ENCODE results near the gene ACKR2.
A peak's percentile ranks its signal among the peaks of the same experiment; 100 is the strongest.

The ACKR2 gene

DNA sequence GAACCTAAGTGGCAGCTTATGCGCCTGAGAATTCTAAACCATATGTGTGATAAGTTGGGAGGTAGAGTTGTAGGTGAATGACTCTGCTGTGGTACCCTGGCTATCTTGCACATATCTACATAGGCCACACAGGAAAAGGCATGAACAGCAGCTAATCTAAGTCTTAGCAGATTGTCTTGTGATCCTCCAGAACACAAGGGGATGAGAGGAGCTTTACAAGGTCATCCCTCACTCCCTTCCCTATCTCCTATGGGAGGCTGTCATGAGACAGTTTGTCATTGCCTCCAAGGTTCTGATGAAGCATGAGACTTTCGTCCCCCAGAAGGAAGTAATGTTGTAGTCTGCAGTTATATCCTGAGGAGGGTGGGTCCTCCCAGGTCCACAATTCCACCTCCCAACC lies 93.0 kb downstream of the ACKR2 start:
- Histone ChIP-seq H3K27ac (no peak overlapping the region), H3K36me3 (no peaks in the 10 kb centered on the region), H3K27me3 (no peaks in the 10 kb centered on the region), H3K4me3 (no peak overlapping the region), H3K9me3 (no peaks in the 10 kb centered on the region), H3K4me1 (peaks cover 0 to 16% (median 11%) of the 10 kb centered on the region in 4 donors)
- TF ChIP-seq, protein P1, sequence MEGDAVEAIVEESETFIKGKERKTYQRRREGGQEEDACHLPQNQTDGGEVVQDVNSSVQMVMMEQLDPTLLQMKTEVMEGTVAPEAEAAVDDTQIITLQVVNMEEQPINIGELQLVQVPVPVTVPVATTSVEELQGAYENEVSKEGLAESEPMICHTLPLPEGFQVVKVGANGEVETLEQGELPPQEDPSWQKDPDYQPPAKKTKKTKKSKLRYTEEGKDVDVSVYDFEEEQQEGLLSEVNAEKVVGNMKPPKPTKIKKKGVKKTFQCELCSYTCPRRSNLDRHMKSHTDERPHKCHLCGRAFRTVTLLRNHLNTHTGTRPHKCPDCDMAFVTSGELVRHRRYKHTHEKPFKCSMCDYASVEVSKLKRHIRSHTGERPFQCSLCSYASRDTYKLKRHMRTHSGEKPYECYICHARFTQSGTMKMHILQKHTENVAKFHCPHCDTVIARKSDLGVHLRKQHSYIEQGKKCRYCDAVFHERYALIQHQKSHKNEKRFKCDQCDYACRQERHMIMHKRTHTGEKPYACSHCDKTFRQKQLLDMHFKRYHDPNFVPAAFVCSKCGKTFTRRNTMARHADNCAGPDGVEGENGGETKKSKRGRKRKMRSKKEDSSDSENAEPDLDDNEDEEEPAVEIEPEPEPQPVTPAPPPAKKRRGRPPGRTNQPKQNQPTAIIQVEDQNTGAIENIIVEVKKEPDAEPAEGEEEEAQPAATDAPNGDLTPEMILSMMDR (IDR thresholded peaks at IDR 0.05) = no peak
- intact Hi-C loops (cut with DNase I; ENCODE audit: low total_unique reads) = no loop called here
- DNase-seq = no peak

DNA sequence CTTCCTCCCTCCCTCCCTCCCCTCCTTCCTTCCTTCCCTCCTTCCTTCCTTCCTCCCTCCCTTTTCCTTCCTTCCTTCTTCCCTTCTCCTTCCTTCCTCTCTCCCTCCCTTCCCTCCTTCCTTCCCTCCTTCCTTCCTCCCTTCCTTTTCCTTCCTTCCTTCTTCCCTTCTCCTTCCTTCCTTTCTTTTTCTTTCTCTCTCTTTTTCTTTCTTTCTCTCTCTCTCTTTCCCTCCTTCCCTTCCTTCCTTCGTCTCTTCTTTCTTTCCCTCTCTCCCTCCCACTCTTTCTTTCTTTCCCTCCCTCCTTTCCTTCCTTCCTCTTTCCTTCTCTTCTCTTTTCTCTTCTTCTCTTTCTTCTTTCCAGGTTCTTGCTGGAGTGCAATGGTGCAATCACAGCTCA lies 94.8 kb downstream of the ACKR2 start:
- Histone ChIP-seq H3K4me1 (peaks cover 0 to 21% (median 12%) of the 10 kb centered on the region in 4 donors), H3K27ac (no peak overlapping the region), H3K9me3 (no peaks in the 10 kb centered on the region), H3K36me3 (peaks cover 9 to 15% (median 12%) of the 10 kb centered on the region in 3 donors), H3K27me3 (no peaks in the 10 kb centered on the region), H3K4me3 (no peak overlapping the region)
- no peak for DNase-seq
- intact Hi-C loops (cut with DNase I; ENCODE audit: low total_unique reads) = no loop called here
- TF ChIP-seq, protein P1 (IDR thresholded peaks at IDR 0.05) = no peak

DNA sequence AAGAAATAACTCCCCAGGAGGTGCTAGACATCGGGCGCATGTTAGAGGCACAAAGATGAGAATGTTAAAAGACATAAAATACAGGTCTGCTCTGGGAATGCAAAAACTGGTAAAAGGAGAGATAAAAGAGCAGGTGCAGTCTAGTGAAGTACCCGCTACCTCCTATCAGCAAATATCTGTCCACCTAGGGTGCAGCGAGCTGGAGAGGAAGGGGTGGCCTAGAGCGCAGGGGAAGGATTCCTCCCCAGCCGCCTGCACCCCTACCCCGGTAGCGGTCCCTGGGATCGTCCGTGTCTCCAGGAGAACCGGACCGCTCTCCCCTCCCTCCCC lies 96.5 kb downstream of the ACKR2 start:
- H3K9me3 ChIP-seq = peaks cover 0 to 1% (median 0%) of the 10 kb centered on the region in 3 donors
- intact Hi-C loops (cut with DNase I; ENCODE audit: low total_unique reads) = no loop called here
- H3K4me1 ChIP-seq = peaks cover 0 to 21% (median 12%) of the 10 kb centered on the region in 4 donors
- H3K36me3 ChIP-seq = peaks cover 18 to 31% (median 27%) of the 10 kb centered on the region in 3 donors
- H3K27ac ChIP-seq = peak overlapping the region; percentile 75 to 76
- no peak for DNase-seq
- TF ChIP-seq, protein P1 (IDR thresholded peaks at IDR 0.05) = no peak
- H3K27me3 ChIP-seq = no peaks in the 10 kb centered on the region
- H3K4me3 ChIP-seq = peak overlapping the region; percentile 67 to 84

DNA sequence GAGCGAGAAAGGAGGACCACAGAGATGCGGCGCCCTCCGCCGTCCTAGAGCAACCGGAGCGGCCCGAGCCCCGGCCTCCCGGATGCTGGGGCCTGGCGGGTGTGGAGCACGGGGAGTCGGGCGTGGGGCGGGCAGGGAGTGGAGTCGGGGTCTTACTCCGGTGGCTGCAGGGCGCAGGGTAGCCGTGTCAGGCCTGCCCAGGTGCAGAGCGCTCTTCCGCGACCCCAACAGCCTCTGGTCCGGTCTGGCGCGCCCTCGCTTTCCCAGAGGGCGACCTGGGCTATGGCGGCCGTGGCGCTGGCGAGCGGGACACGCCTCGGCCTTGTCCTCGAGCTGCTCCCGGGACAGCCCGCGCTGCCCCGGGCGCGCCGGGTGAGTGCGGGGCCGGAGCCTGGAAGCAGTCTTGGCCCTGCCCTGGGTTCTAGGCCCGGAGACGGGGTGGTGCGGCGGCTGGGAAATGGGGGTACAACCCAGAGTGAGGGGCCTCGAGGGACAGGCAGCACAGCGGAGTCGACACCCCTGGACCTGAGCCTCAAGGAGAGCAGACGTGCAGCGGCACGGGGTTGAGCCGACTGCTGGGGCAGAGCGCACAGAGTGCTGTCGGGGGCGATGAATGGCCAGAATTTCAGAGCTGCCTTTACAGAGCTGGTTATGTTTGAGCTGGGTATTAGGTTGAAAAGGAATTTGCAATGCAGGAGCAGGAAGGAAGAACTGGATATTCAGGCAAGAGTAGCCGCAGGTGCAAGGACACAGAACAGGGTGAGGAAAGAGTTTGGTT lies 97.0 kb downstream of the ACKR2 start, which contains the start of gene ZNF662:
ZNF662 (plus strand) TSS at position 73 of the 778 bp plus-strand sequence. CDS start 1,973 bp downstream, outside the sequence.
- intact Hi-C loops (cut with DNase I; ENCODE audit: low total_unique reads) = no loop called here
- Histone ChIP-seq H3K27me3 (no peaks in the 10 kb centered on the region), H3K4me1 (peaks cover 0 to 21% (median 12%) of the 10 kb centered on the region in 4 donors), H3K27ac (peak within 1 kb of the TSS; percentile 75 to 76), H3K4me3 (peak within 1 kb of the TSS; percentile 67 to 84), H3K9me3 (peaks cover 0 to 7% (median 3%) of the 10 kb centered on the region in 3 donors), H3K36me3 (peaks cover 24 to 37% (median 33%) of the 10 kb centered on the region in 3 donors)
- peak; percentile 42 to 78 for DNase-seq
- TF ChIP-seq, protein P1 (IDR thresholded peaks at IDR 0.05) = no peak

DNA sequence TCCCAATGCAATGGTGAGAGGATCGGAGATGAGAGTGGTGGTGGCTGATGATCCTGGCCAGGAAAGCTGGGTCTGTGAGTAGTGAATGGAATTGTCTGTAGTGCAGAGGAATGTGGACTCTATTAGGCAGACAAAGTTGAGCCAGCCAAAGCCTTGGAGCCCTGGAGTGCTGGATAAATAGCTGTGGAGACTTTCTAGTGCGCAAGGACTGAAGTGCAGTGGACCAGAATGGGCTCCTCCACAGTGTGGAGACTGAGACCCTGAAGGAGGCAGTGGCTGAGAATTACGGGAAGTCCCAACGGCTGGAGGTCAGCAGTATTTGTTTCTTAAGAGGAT lies 97.6 kb downstream of the ACKR2 start:
- intact Hi-C loops (cut with DNase I; ENCODE audit: low total_unique reads) = no loop called here
- Histone ChIP-seq H3K9me3 (peaks cover 0 to 7% (median 3%) of the 10 kb centered on the region in 3 donors), H3K27ac (peak overlapping the region in 1 of 2 donors; percentile 75), H3K4me3 (peak overlapping the region; percentile 67 to 84), H3K4me1 (peaks cover 0 to 21% (median 12%) of the 10 kb centered on the region in 4 donors), H3K27me3 (no peaks in the 10 kb centered on the region), H3K36me3 (peaks cover 29 to 42% (median 38%) of the 10 kb centered on the region in 3 donors)
- no peak for DNase-seq
- TF ChIP-seq, protein P1 (IDR thresholded peaks at IDR 0.05) = no peak

Data from tibial artery (tissue), 4 donors.